HCT116 (cell line): ENCODE measurements around the gene KCNV2.

Experiments
- CTCF ChIP-seq, 3 experiments: fragments of 200-600 bp in 1 of 3; sonication (generic) in 1 of 3; IDR thresholded peaks in 2 of 3; conservative IDR thresholded peaks in 1 of 3; 2 replicates each; pipeline ENCODE4 v1.5.1; 2012 to 2017; ENCODE audit warnings: low read depth in 2 of 3, low read length in 2 of 3, antibody characterized with exemption in 1 of 3, borderline replicate concordance in 1 of 3, control low read depth in 1 of 3, mild to moderate bottlenecking in 1 of 3, mixed read lengths in 1 of 3, mixed run types in 1 of 3, moderate library complexity in 1 of 3; ENCODE audit not compliant: insufficient read depth in 1 of 3
- POLR2AphosphoS5 ChIP-seq: IDR thresholded peaks from 2 replicates; pipeline ENCODE4 v1.6.1; 2011; ENCODE audit warnings: mild to moderate bottlenecking, low read depth, low read length, moderate library complexity
- RAD21 ChIP-seq: IDR thresholded peaks from 2 replicates; pipeline ENCODE4 v1.6.1; 2012; ENCODE audit warnings: low read depth, mild to moderate bottlenecking
- SP1 ChIP-seq: IDR thresholded peaks from 2 replicates; pipeline ENCODE4 v1.6.1; 2012; ENCODE audit warnings: low read depth
- ZNF274 ChIP-seq: fragments of 200-500 bp; sonication (Bioruptor generic); IDR thresholded peaks from 2 replicates; pipeline ENCODE4 v1.6.1; 2014; ENCODE audit warnings: mild to moderate bottlenecking, low read depth, low read length, inconsistent platforms

- TF ChIP-seq POLR2AphosphoS5 (no peak), RAD21 (no peak), CTCF (IDR thresholded peaks at IDR 0.05 in 2 of 3, conservative IDR thresholded peaks at IDR 0.05 in 1 of 3; ENCODE audit: borderline replicate concordance in 1 of 3, insufficient read depth in 1 of 3, low read depth in 2 of 3, low read length in 2 of 3) (no peak), ZNF274 (no peak), SP1 (no peak)
Measured at GRCh38 chr9:2709645-2710101, 7.6 kb upstream of the KCNV2 start.
